ENCODE measurements around the gene PARK7.

- TF ChIP-seq CTCF (IDR thresholded peaks at IDR 0.05; ENCODE audit: low read depth, low read length, poor library complexity, severe bottlenecking) (peak; percentile 90), EZH2phosphoT487 (IDR thresholded peaks at IDR 0.05; ENCODE audit: borderline replicate concordance, low read length) (no peak)
Observed at GRCh38 chr1:7975212-7975865, 13.8 kb downstream of the PARK7 start.

Measured in DOHH2 (cell line).